ENCODE data around the gene FAM24B.
"Not testable (repeated sequence)": the region's sequence is repeated elsewhere in the genome, so short reads cannot be mapped to it uniquely, and the experiment has no call there.

The FAM24B gene, protein sequence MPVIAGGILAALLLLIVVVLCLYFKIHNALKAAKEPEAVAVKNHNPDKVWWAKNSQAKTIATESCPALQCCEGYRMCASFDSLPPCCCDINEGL

DNA sequence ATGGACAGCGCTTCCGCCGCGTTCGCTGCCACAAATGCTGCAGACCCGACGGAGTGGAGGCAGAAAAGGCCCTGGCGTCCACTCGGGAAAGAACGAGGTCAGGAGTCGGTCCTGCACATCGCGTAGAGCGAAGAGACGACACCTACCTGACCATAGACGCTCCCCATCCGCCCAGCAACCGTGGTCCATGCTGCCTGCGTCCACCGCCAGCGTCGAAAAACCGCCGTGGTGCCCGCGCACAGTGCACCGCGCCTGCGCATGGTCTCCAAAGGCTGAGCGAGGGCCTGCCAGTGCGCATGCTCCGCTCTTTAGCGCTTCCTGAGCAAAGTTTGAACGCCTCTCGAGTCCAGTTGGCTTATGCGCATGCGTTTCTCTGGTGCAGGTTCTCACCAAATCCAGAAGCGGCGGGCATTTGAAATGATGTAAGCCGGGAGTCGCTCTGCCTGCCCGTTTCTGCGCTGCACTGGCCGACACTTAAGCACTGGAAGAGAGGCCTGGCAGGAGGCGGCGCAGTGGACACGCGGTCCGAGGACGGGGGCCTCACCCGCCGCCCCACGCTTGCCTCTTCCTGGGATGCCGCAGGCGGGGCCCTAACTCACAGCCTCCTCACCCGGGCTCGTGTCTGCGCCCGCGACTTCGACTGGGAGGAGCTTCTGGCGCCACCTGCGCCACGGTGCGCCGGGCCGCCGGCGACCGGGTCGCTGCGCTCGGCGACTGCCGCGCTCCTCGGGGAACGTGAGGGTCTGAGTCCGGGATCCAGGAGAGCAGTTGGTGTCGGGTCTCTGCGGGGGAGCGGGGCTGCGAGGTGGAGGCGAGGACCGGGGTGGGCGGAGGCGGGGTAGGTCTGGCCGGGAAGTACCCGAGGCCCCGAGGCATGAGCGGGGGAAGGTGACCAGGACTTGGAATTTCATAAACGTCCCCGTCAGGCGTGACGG is at the start of gene FAM24B:
TSS of gene FAM24B (minus strand) at position 243 of the 935 bp plus-strand sequence. CDS start 29,066 bp downstream, outside the sequence.
- H3K27me3 ChIP-seq (ENCODE audit: control insufficient read depth, insufficient read depth, low read length), result no peaks in the 10 kb centered on the region
- peak within 1 kb of the TSS; percentile 81 for H3K4me3 ChIP-seq (ENCODE audit: low read length)
- peaks cover 15% of the 10 kb centered on the region for H3K4me1 ChIP-seq (ENCODE audit: control insufficient read depth, insufficient read depth, low read length)
- H3K9me3 ChIP-seq (ENCODE audit: control insufficient read depth, low read length), result no peaks in the 10 kb centered on the region
- peak within 1 kb of the TSS; percentile 54 for H3K9ac ChIP-seq (ENCODE audit: low read length)
- H3K36me3 ChIP-seq (ENCODE audit: control insufficient read depth, insufficient read depth, low read length), result no peaks in the 10 kb centered on the region

DNA sequence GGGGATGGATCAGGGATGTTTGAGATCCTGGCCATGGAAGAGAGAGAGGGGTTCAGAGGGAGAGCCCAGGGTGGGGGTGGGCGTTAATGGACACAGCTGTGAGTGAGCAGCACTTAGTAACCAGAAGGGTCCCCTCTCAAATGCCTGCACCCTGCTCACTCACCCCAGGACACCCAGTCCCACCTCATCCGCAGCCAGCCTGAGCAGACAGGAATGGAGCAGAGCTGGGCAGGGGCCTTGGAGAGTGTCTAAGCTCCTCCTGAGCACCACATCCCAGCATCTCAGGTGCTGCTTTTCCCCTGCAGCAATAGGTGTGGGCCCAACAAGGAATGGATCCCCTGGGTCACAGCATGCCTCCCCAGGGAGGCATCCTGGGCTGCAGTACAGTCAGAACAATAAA is 36.3 kb upstream of the FAM24B start:
- no peak overlapping the region for H3K4me3 ChIP-seq (ENCODE audit: low read length)
- no peak overlapping the region for H3K9ac ChIP-seq (ENCODE audit: low read length)
- no peaks in the 10 kb centered on the region for H3K4me1 ChIP-seq (ENCODE audit: control insufficient read depth, insufficient read depth, low read length)
- no peaks in the 10 kb centered on the region for H3K9me3 ChIP-seq (ENCODE audit: control insufficient read depth, low read length)
- no peaks in the 10 kb centered on the region for H3K36me3 ChIP-seq (ENCODE audit: control insufficient read depth, insufficient read depth, low read length)
- no peaks in the 10 kb centered on the region for H3K27me3 ChIP-seq (ENCODE audit: control insufficient read depth, insufficient read depth, low read length)

- H3K4me1 ChIP-seq (ENCODE audit: control insufficient read depth, insufficient read depth, low read length), result no peaks in the 10 kb centered on the region
- no peak overlapping the region for H3K9ac ChIP-seq (ENCODE audit: low read length)
- H3K36me3 ChIP-seq (ENCODE audit: control insufficient read depth, insufficient read depth, low read length), result no peaks in the 10 kb centered on the region
- H3K4me3 ChIP-seq (ENCODE audit: low read length), result no peak overlapping the region
- no peaks in the 10 kb centered on the region for H3K27me3 ChIP-seq (ENCODE audit: control insufficient read depth, insufficient read depth, low read length)
- H3K9me3 ChIP-seq (ENCODE audit: control insufficient read depth, low read length), result no peaks in the 10 kb centered on the region
Measured at GRCh38 chr10:122911889-122912484, 32.6 kb upstream of the FAM24B start.

DNA sequence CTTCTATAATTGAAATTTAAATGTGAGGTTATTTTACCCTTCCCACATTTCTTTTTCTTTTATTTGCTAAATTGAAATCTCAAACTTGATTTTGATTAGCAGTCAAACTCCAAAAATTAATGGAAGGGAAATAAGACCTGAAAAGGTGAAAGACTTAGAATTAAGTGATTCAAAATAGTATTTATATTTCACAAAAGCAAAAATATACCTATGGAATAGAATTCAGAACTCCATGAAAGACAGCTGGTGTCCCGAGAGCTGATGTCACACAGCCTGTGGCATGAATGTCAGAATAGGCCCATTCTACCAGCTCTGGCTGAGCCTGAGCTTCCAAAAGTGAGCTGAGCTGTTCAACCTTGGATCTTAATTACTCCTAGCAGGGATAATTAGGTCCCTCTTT is 30.9 kb upstream of the FAM24B start, which contains the start of gene FAM24A:
TSS of gene FAM24A (plus strand) at position 301 of the 400 bp plus-strand sequence. CDS start 1,025 bp downstream, outside the sequence.
- Histone ChIP-seq H3K9me3 (ENCODE audit: control insufficient read depth, low read length) (no peaks in the 10 kb centered on the region), H3K9ac (ENCODE audit: low read length) (no peak within 1 kb of the TSS), H3K4me3 (ENCODE audit: low read length) (no peak within 1 kb of the TSS), H3K27me3 (ENCODE audit: control insufficient read depth, insufficient read depth, low read length) (no peaks in the 10 kb centered on the region), H3K4me1 (ENCODE audit: control insufficient read depth, insufficient read depth, low read length) (no peaks in the 10 kb centered on the region), H3K36me3 (ENCODE audit: control insufficient read depth, insufficient read depth, low read length) (no peaks in the 10 kb centered on the region)

- not testable (repeated sequence) for H3K36me3 ChIP-seq (ENCODE audit: control insufficient read depth, insufficient read depth, low read length); H3K4me1 ChIP-seq (ENCODE audit: control insufficient read depth, insufficient read depth, low read length); H3K9ac ChIP-seq (ENCODE audit: low read length); H3K27me3 ChIP-seq (ENCODE audit: control insufficient read depth, insufficient read depth, low read length); H3K4me3 ChIP-seq (ENCODE audit: low read length); H3K9me3 ChIP-seq (ENCODE audit: control insufficient read depth, low read length)
Measured at GRCh38 chr10:122903861-122904260, 24.5 kb upstream of the FAM24B start.

DNA sequence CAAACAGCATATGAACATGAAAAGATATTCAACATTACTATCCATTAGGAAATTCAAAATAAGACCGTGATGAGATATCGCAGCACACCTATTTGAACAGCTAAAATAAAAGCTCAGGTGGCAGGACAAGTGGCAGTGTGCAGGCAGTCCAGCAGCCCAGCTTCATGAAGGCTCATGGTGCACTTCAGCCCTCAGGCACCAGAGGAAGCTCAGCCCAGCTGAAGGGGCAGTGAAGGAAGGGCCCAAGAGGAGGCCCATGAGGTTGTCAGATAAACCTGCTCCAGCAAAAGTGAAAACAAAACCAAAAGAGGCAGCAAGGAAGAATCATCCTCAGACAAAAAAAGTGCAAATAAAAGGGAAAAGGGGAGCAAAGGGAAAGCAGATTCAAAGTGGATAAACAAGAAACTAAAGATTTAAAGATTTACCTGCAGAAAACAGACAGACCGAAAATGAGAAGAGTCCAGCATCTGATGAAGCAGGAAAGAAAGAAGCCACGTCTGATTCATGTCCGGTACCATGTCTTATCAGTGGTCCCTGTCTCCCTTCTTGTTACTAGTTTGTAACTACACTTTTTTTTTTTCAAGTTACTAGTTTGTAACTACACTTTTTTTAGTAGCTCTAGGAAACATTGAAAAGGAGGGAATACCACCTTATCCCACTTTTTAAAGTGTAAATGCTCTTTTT is 15.0 kb upstream of the FAM24B start:
- H3K27me3 ChIP-seq (ENCODE audit: control insufficient read depth, insufficient read depth, low read length), result no peaks in the 10 kb centered on the region
- no peaks in the 10 kb centered on the region for H3K36me3 ChIP-seq (ENCODE audit: control insufficient read depth, insufficient read depth, low read length)
- H3K4me3 ChIP-seq (ENCODE audit: low read length), result no peak overlapping the region
- H3K9me3 ChIP-seq (ENCODE audit: control insufficient read depth, low read length), result no peaks in the 10 kb centered on the region
- H3K4me1 ChIP-seq (ENCODE audit: control insufficient read depth, insufficient read depth, low read length), result no peaks in the 10 kb centered on the region
- H3K9ac ChIP-seq (ENCODE audit: low read length), result no peak overlapping the region

GRCh38 chr10:122884166-122884565 is 4.8 kb upstream of the FAM24B start:
- H3K9ac ChIP-seq (ENCODE audit: low read length), result no peak overlapping the region
- no peaks in the 10 kb centered on the region for H3K9me3 ChIP-seq (ENCODE audit: control insufficient read depth, low read length)
- H3K4me1 ChIP-seq (ENCODE audit: control insufficient read depth, insufficient read depth, low read length), result peaks cover 5% of the 10 kb centered on the region
- H3K4me3 ChIP-seq (ENCODE audit: low read length), result no peak overlapping the region
- H3K27me3 ChIP-seq (ENCODE audit: control insufficient read depth, insufficient read depth, low read length), result no peaks in the 10 kb centered on the region
- H3K36me3 ChIP-seq (ENCODE audit: control insufficient read depth, insufficient read depth, low read length), result no peaks in the 10 kb centered on the region

DNA sequence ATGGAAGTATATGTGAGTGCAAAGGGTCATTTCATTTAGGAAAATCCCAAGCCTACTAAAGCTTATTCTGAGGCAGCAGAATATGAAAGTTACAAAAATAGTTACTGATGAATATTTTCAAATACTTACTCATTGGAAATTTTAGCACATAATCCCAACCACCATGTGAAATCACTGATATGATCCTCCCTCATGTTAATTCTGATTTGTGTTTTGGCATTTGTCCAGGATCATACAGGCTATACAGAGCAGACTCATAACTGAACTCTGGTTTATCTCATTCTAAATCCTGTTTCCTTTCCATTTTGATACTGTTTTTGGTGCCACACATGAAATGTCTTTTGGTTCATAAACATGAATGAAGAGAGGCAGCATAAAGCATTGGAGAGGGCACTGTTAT is 3.4 kb upstream of the FAM24B start:
- Histone ChIP-seq H3K4me1 (ENCODE audit: control insufficient read depth, insufficient read depth, low read length) (peaks cover 5% of the 10 kb centered on the region), H3K9ac (ENCODE audit: low read length) (no peak overlapping the region), H3K36me3 (ENCODE audit: control insufficient read depth, insufficient read depth, low read length) (no peaks in the 10 kb centered on the region), H3K27me3 (ENCODE audit: control insufficient read depth, insufficient read depth, low read length) (no peaks in the 10 kb centered on the region), H3K9me3 (ENCODE audit: control insufficient read depth, low read length) (no peaks in the 10 kb centered on the region), H3K4me3 (ENCODE audit: low read length) (no peak overlapping the region)

- Histone ChIP-seq H3K36me3 (ENCODE audit: control insufficient read depth, insufficient read depth, low read length) (no peaks in the 10 kb centered on the region), H3K27me3 (ENCODE audit: control insufficient read depth, insufficient read depth, low read length) (no peaks in the 10 kb centered on the region), H3K4me1 (ENCODE audit: control insufficient read depth, insufficient read depth, low read length) (peaks cover 15% of the 10 kb centered on the region), H3K9ac (ENCODE audit: low read length) (peak overlapping the region; percentile 54), H3K4me3 (ENCODE audit: low read length) (peak overlapping the region; percentile 81), H3K9me3 (ENCODE audit: control insufficient read depth, low read length) (no peaks in the 10 kb centered on the region)
Measured at GRCh38 chr10:122878799-122879338, 512 bp downstream of the FAM24B start.

GRCh38 chr10:122877264-122877663 is 2.1 kb downstream of the FAM24B start:
- Histone ChIP-seq H3K36me3 (ENCODE audit: control insufficient read depth, insufficient read depth, low read length) (no peaks in the 10 kb centered on the region), H3K4me1 (ENCODE audit: control insufficient read depth, insufficient read depth, low read length) (peaks cover 15% of the 10 kb centered on the region), H3K9me3 (ENCODE audit: control insufficient read depth, low read length) (no peaks in the 10 kb centered on the region), H3K9ac (ENCODE audit: low read length) (no peak overlapping the region), H3K27me3 (ENCODE audit: control insufficient read depth, insufficient read depth, low read length) (no peaks in the 10 kb centered on the region), H3K4me3 (ENCODE audit: low read length) (no peak overlapping the region)

- H3K4me1 ChIP-seq (ENCODE audit: control insufficient read depth, insufficient read depth, low read length), result peaks cover 15% of the 10 kb centered on the region
- H3K9ac ChIP-seq (ENCODE audit: low read length), result no peak overlapping the region
- H3K27me3 ChIP-seq (ENCODE audit: control insufficient read depth, insufficient read depth, low read length), result no peaks in the 10 kb centered on the region
- no peak overlapping the region for H3K4me3 ChIP-seq (ENCODE audit: low read length)
- no peaks in the 10 kb centered on the region for H3K36me3 ChIP-seq (ENCODE audit: control insufficient read depth, insufficient read depth, low read length)
- H3K9me3 ChIP-seq (ENCODE audit: control insufficient read depth, low read length), result no peaks in the 10 kb centered on the region
Measured at GRCh38 chr10:122876467-122876855, 2.9 kb downstream of the FAM24B start.

All from mucosa of stomach (tissue), 1 donor.